HG03280 (cell line): Measurements from ENCODE around the gene FRMD8.

Source experiments
- ATAC-seq: cut with Tn5 transposase; IDR thresholded peaks from one replicate; pipeline ENCODE4 v1.9.1; 2021; ENCODE audit warnings: mild to moderate bottlenecking, moderate library complexity; ENCODE audit not compliant: unreplicated experiment

The FRMD8 gene

GRCh38 chr11:65373839-65374580 lies 12.4 kb upstream of the FRMD8 start:
- ATAC-seq, result no peak

DNA sequence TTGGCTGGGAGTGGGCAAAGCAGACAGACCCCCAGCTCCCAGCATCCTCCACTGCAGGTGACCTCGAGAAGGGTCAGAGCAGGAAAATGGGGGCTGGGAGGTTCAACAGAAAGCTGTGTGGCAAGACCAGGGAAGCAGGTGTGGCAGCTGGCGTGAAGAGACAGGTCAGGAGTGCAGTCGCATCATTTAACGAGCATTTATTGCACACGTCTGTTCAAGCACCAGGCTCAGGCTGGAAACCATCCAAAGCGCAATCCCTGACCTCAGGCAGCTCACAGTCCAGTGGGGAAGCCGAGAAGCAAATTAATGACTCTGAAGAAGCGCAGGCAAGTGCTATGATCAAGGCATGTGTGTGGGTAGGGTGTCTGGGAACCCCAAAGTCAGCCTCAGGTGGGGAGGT lies 11.4 kb upstream of the FRMD8 start:
- no peak for ATAC-seq

GRCh38 chr11:65376138-65376713 lies 10.2 kb upstream of the FRMD8 start:
- no peak for ATAC-seq

DNA sequence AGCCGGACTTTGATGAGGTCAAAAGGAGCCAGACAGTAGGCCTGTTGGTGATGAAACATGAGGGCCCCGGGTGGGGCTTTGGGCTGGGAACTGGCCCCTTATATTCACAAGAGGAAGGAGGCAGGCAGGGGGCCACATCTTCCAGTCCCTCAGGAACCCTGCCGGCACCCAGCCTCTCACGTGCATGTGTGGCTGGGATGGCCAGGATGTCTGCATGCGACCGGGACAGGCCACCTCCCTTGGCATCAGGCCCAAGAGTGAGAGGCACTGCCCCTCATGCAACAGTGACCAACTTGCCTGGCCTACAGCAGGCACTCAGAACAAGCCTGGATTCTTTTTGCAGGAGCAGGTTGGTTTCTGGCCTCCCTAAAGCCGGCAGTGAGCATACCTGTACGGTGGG lies 9.4 kb upstream of the FRMD8 start:
- ATAC-seq, result no peak

DNA sequence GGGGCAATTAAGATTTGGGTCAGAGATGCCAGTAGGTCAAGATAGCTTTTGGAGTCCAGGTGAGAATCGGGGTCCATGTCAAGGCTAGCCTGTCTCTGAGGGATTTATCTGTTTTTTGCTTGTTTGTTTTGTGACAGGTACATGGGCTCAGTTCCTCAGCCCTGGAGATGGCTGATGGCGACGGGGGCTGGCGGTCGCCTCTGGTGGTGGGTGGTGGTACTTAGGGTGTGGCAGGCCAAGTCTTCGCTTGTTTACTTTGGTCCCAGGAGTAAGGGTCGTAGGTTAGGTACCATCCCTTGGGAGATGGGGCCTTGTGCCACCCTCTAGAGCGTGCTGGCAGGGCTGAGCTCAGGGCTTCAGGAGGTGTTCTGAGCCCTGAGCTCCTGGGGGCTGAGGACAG lies 8.7 kb upstream of the FRMD8 start:
- ATAC-seq, result no peak

GRCh38 chr11:65378208-65378927 lies 8.1 kb upstream of the FRMD8 start:
- no peak for ATAC-seq

DNA sequence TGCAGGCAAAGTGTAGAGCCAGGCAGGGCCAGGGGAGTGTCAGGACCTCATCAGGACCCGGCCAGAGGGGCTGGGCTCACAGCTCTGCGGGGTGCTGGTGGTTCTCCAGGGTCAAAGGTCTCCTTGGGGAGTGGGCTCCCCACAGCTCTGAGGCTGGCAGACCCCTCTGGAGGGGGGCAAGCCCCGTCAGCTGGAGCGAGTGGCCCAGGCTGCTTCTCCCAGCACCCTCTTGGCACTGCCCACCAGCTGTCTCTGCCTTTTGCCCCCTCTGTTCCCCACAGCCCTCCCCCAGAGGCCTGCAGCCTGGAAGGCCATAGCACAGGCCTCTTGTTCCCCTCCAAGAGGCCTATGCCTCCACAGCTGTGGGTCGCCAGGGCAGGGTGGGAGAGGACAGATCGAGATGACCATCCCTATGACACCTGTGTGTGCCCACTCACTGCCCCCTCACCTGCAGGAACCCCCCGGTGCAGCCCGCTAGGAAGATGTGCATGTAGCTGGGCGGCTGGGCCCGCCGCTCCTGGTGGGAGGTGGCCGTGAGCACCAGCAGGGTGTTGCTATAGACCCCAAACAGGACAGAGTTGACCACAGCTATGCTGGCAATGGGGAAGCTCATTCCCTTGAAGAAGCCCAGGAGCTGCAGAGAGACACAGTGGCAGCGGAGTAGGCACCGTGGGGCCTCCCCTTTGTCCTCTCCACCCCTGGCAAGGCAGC lies 7.4 kb upstream of the FRMD8 start:
- ATAC-seq, result no peak

DNA sequence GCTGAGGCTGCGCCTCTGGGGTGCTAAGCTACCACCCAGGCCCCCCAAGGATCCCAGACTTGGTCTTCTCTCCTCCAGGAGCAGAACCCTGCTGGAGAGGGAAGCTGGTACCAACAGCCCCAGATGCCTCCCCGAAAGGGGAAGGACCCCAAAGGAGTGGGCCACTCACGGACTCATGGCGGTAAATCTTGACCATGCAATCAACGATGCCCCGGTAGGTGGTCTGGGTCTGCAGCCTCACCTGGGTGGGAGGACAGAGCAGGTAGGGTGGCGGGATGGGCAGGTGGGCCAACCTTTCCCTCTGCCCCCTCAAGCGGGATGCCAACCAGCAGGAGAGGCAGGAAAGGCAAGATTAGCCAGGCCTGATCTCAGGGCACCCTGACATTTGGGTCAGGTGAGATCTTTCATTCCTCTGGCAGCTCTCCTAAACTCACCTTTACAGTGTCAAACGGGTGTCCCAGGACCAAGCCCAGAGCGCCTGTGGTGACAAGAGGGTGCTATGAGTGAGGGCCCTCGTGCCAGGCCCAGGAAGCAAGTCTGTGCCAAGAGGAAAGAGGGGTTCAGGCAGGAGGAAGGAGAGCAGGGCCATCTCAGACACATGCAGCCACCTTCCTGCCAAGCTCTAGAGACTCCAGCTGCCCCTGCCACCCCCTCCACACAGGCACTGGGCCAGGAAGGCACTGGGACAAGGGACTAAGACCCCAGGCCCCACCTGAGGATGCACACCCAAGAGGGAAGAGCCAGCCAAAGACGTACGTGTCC lies 6.6 kb upstream of the FRMD8 start:
- no peak for ATAC-seq

DNA sequence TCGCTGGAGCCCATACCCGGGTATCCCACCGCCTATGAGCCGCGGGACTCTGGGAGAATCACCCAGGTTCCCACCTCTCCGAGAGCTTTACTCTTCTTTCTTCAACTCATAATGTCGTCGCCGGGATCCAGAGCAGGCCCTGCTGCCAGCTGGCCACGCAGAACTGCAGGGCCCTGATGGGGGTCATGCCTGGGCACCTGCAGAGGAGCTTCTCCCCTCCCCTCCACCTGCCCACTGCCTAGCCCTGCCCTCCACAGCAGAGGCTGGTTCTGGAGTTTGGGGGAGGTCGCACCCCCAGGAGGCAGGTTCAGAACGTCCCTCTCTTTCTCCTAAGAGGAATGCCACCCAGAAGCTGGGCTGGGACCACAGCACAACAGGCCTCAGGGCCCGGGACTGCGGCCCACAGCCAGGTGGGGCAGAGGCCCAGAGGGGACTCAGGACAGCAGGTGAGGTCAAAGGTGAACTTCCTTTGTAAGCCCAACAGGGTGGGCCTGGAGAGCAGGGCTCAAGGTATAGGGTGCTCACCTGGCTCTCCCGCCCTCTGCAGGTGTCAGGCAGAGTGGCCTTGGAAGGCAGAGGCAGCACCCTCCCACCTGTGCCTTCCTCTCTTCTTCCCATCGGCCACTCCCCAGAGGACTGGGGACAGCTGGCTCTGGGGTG lies 5.8 kb upstream of the FRMD8 start:
- ATAC-seq, result no peak

DNA sequence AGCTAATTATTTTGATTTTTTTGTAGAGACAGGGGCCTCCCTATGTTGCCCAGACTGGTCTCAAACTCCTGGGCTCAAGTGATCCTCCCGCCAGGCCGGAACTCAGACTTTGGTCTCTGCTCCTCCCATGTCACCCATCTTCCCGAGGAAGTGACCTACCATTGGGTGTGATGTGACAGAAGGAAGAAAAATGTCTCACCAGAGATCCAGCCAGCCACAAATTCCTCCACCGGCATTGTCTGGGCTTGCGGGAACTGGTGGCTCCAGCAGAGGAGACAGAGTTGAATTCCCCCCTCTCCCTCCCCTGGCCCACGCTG lies 4.8 kb upstream of the FRMD8 start:
- ATAC-seq, result no peak

DNA sequence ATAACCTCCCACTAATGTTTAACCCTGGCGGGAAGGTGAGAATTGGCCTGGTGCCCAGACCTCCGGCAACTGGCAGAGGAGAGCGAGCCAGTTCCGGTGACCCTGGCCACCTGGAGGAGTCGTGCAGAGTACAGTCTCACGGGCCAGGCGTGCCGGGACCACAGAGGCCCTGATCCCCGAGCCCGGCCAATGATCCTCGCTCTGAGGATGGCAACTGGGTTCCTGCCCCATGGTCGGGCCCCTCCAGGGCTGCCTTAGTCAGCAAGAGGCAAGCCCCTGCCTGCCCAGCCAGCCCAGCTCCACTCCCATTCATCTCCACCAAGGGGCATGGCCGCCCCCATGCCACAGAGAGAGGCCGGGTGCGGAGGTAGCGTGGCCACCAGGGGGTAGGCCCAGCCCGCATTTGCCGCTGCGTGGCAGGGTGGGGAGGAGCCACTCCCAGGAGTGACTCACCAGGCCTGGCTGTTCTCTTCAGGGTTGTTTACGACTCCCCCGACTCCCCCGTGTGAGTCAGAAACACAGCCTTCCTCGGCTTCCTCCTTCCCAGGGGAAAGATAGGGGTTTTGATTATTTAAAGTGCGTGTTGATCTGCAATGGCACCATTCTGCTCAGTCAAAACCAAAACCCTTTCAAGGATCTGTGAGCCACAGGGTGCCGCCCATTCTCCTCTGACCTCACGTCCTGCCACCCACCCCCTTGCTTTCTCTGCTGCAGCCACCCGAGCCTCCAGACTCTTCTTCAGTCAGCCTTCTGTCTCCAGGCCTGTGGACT lies 4.2 kb upstream of the FRMD8 start, which contains the start of gene SLC25A45:
TSS of gene SLC25A45 (minus strand) at position 614 of the 771 bp plus-strand sequence. CDS start 695 bp downstream, outside the sequence.
- ATAC-seq, result peak; percentile 69

DNA sequence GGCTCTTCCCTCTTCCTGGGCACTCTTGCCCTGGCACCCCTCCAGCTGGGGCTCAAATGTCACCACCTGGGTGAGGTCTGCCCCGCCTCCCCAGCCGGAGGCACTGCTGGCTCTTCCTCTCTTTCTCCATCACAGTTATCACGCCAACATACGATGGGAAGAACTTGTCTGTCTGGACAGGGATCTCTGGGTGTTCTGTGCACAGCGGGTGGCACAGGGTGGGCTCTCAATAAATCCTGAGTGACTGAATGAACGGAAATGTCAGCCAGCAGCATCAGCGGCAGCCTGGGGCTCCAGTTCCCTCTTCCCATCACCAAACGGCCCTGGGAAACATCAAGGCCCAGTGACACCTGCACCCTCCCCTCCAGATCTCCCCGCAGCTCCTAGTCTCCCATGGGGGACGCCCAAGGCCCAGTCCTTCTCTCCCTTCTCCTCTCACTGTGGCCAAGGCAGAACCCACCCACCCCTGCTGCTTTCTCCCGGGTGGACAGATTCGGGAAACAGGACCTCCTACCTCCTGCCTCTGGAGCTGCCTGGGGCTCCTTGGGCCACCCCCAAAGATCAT lies 3.6 kb upstream of the FRMD8 start:
- no peak for ATAC-seq

GRCh38 chr11:65383778-65384177 lies 2.7 kb upstream of the FRMD8 start:
- no peak for ATAC-seq

DNA sequence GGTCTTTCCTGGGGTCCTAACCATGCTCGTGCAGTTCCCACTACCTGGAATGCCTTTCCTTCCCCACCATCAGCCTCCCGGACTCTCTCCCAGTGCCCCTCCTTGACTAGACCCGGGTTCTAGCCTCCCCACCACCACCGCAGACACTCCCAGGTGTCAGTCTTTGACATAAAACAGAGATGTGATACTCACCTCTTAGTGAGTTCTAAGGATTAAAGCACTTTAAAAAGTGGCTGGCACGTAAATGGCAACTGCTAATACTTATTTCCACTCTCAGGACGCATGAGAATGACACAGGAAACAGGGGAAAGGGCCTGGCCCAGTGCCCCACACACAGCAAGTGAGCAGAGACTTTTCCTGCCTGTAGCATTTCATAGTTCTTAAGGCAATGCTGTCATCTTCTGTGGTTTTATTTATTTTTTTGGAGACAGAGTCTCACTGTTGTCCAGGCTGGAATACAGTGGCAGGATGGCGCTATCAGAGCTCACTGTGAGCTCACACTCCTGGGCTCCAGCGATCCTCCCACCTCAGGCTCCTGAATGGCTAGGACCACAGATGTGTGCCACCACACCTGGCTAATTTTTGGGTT lies 2.0 kb upstream of the FRMD8 start:
- no peak for ATAC-seq

DNA sequence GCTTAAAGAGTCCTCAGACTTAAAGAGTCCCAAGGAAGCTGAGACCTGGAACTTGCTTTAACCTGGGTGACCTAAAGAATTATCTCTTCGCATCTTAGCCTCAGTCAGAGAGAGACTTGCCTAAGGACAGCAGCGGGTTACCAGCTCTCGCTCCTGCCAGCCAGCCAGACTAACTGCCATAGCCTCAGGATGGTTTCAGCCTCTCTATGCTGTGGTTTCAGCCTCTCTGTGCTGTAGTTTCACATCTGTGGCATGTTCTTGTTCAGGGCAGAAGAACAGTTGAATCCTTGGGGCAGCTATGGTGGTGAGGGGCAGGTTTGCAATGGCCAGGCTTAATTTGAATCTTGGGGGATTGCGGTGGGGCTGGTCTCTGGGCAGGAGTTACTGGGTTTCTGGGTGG lies 2.3 kb downstream of the FRMD8 start:
- ATAC-seq, result no peak

DNA sequence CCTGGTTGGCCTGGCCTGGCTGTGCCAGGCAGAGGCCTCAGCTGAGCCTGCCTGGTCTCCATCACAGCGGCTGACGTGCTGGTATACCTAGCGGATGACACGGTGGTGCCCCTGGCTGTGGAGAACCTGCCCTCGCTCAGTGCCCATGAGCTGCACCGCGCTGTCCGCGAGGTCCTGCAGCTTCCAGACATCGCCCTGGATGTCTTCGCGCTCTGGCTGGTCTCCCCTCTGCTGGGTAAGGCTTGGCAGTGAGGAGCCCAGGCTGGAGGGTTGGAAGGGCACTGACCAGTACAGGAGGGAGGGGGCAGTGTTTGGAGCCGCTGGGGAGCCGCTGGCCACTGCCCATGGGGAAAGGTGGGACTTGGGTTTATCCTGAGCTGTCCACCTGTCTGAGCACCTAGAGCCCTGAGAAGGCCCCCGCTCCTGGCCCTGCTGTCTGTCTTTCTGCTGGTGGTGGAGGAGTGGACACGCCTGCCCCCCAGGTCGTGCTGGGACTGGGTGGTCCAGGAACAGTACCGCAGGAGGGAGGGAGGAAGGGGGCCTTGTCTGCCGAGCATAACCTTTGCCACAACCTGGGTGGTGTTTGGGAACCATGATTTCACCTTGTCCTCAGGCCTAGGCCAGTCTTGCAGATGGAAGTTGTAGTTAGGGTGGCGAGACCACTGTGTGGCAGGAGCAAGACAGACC lies 3.0 kb downstream of the FRMD8 start:
- ATAC-seq, result no peak

DNA sequence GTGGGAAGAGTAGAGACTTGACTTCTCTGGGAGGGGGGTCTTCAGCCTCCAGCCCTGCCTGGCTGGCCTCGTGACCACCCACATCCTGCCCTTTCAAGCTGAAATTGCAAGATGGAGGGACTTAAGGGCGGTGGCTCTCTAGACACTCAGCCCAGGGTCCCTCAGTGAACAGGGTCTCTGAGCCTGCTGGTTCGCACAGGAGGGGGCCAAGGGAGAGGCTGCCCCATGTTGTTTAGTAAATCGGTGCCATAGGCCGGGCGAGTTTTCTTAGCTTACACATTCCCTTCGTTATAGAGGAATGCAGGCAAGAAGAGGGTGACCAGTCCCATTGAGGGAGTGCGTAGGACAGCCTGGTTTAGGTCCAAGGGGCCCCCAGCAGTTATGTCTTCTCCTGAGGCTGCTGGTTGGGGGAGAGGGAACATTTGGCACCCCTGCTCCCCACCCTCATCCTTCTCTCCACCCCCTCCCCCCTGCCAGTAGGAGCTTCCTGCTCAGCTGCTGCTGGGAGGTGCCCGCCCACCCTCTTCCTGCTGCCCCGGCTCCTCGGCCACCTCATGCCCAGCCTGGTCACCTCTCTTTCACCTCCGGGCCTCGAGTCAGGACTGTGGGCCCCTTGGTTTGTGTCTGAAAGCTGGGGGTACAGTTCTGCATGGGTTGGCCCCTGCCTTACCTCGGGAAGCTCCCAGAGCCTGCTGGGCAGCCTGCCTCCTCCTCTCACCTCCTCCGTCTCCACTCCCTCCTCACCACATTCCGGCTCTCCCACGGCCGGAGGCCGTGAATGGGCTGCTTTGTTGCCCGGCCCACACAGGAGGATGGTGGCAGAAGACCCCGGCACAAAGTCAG lies 3.9 kb downstream of the FRMD8 start:
- ATAC-seq, result no peak
